H1 (cell line): Measurements from ENCODE around the gene OR5A1.

Experiments
- CEBPB ChIP-seq: IDR thresholded peaks from 2 replicates; pipeline ENCODE4 v1.6.1; 2012; ENCODE audit warnings: low read depth, low read length
- CHD7 ChIP-seq: fragments of 300-600 bp; sonication (generic); IDR thresholded peaks from 2 replicates; pipeline ENCODE4 v1.7.1; 2012; ENCODE audit warnings: low read length, moderate library complexity, mild to moderate bottlenecking, inconsistent platforms; ENCODE audit not compliant: insufficient replicate concordance
- CTCF ChIP-seq, 3 experiments: IDR thresholded peaks; 1 replicate in 2 of 3; 2 replicates in 1 of 3; pipeline versions ENCODE4 v1.5.1 to v1.6.1; 2011; ENCODE audit warnings: low read length in 3 of 3, mild to moderate bottlenecking in 3 of 3, inconsistent platforms in 2 of 3, low read depth in 1 of 3, moderate library complexity in 1 of 3; ENCODE audit not compliant: insufficient read depth in 1 of 3; ENCODE audit errors: control extremely low read depth in 1 of 3
- EGR1 ChIP-seq: IDR thresholded peaks from 2 replicates; pipeline ENCODE4 v1.6.1; 2011; ENCODE audit warnings: low read depth, low read length, borderline replicate concordance
- HDAC6 ChIP-seq: IDR thresholded peaks from one replicate; pipeline ENCODE4 v1.7.1; 2012; ENCODE audit warnings: low read depth, mild to moderate bottlenecking, inconsistent platforms, low read length, moderate library complexity
- RNF2 ChIP-seq: fragments of 200-900, 300-1000 bp; sonication (generic); IDR thresholded peaks from 2 replicates; pipeline ENCODE4 v1.7.1; 2016; ENCODE audit warnings: borderline replicate concordance, low read depth, mild to moderate bottlenecking, antibody characterized with exemption, low read length; ENCODE audit not compliant: poor library complexity, severe bottlenecking; ENCODE audit errors: missing control alignments
- YY1 ChIP-seq: IDR thresholded peaks from 2 replicates; pipeline ENCODE4 v1.6.1; 2011; ENCODE audit warnings: low read depth, mild to moderate bottlenecking, low read length

GRCh38 chr11:59480359-59480758 lies 44.1 kb downstream of the OR5A1 start:
- TF ChIP-seq CTCF (IDR thresholded peaks at IDR 0.05; ENCODE audit: control extremely low read depth in 1 of 3, insufficient read depth in 1 of 3, low read depth in 1 of 3, low read length in 3 of 3) = no peak
- TF ChIP-seq CHD7 = no peak
- no peak for TF ChIP-seq YY1
- no peak for TF ChIP-seq RNF2
- no peak for TF ChIP-seq CEBPB
- no peak for TF ChIP-seq EGR1
- no peak for TF ChIP-seq HDAC6
